K562 (cell line): ENCODE measurements around the gene GAPVD1. TPM values are rescaled to one million over a fixed set of nuclear protein-coding genes. Genes with fewer than 3 reads are reported as not detected.

ENCODE experiments used
- ZBTB40 ChIP-seq, 2 experiments: fragments of 450-650 bp in 1 of 2; sonication (generic) in 1 of 2; formaldehyde crosslinking in 1 of 2; IDR thresholded peaks; 2 replicates each; pipeline versions ENCODE4 v1.7.1 to v1.9.0; 2016 to 2022; ENCODE audit warnings: inconsistent platforms in 1 of 2, mild to moderate bottlenecking in 1 of 2, missing genetic modification reagents in 1 of 2
- polyA plus RNA-seq, 8 experiments: library from polyadenylated mRNA; depleted of rRNA in 4 of 8; stranded (reverse) in 5 of 8; unstranded in 3 of 8; fragments of >200 nt; fragmentation: Nextera tagmentation in 2 of 8; fragmentation: Illumina TruSeq in 1 of 8; extraction: Ambion mirVana in 2 of 8; extraction: Trizol in 1 of 8; gene quantifications; 2 replicates each; pipeline versions ENCODE4 v1.2.1 to v1.2.3, GENCODE V29; 2011 to 2014; ENCODE audit warnings: inconsistent platforms in 1 of 8, missing spikeins in 1 of 8
- total RNA-seq, 7 experiments: library from RNA; depleted of rRNA in 6 of 7; stranded (reverse); fragments of >200 nt in 6 of 7; fragmentation: Illumina TruSeq in 2 of 7; extraction: Trizol in 2 of 7; gene quantifications; 2 replicates each; pipeline versions ENCODE4 v1.2.1 to v1.2.3, GENCODE V29; 2011 to 2021; ENCODE audit warnings: low replicate concordance in 1 of 7

The GAPVD1 gene
- total and polyA plus RNA-seq, 9 of the 15 experiments (the other 6 are each of a cell fraction or from before 2014, with no cell fraction given), result 9.5 to 66.1 (median 45.5) TPM

GRCh38 chr9:125377584-125378250, 116.1 kb downstream of the GAPVD1 start (continued):
- TF ChIP-seq ZBTB40 (IDR thresholded peaks at IDR 0.05), result no peak
- no peak for TF ChIP-seq ZBTB40 (CRISPR knock-in tag; IDR thresholded peaks at IDR 0.05)
